Tibial artery (tissue), 4 donors: Measurements from ENCODE around the gene CARS2.

Source experiments
- DNase-seq, 2 donors: peaks; one replicate each; pipeline ENCODE4 v3.0.0-alpha.2; 2019
- H3K27ac ChIP-seq, 2 donors: fragments of 200-600 bp; sonication (generic) in 1 of 2; 1 replicate in 1 of 2; 2 replicates in 1 of 2; pipeline ENCODE4 v1.5.1; 2018 to 2019; ENCODE audit warnings: mild to moderate bottlenecking in 1 of 2
- H3K27me3 ChIP-seq, 2 donors: fragments of 200-600 bp; sonication (generic) in 1 of 2; one replicate each; pipeline versions ENCODE4 v1.5.1 to v1.6.0; 2016 to 2019
- H3K36me3 ChIP-seq, 3 donors: fragments of 200-600 bp; sonication (generic) in 2 of 3; one replicate each; pipeline ENCODE4 v1.5.1; 2016 to 2019; ENCODE audit warnings: mild to moderate bottlenecking in 2 of 3
- H3K4me1 ChIP-seq, 4 donors: fragments of 200-600 bp; sonication (generic) in 2 of 4; 1 replicate in 3 of 4; 2 replicates in 1 of 4; pipeline ENCODE4 v1.5.1; 2016 to 2019
- H3K4me3 ChIP-seq, 2 donors: fragments of 200-600 bp; sonication (generic) in 1 of 2; 1 replicate in 1 of 2; 2 replicates in 1 of 2; pipeline ENCODE4 v1.5.1; 2018 to 2019; ENCODE audit warnings: mild to moderate bottlenecking in 2 of 2
- H3K9me3 ChIP-seq, 3 donors: fragments of 200-600 bp; sonication (generic) in 1 of 3; one replicate each; pipeline ENCODE4 v1.5.1; 2016 to 2019
- intact Hi-C: fragments of 100-400 bp; cut with DNase I; formaldehyde crosslinking; loops from one replicate; pipeline ENCODE4 v1.15.0; 2023; ENCODE audit warnings: low total_unique reads
- TF ChIP-seq, protein P1 (sequence below), 2 experiments: fragments of 200-600 bp in 1 of 2; fragments of 450-650 bp in 1 of 2; IDR thresholded peaks; one replicate each; pipeline ENCODE4 v1.5.1; 2017 to 2019; ENCODE audit warnings: antibody characterized with exemption in 2 of 2, mild to moderate bottlenecking in 1 of 2, moderate library complexity in 1 of 2

The CARS2 gene

DNA sequence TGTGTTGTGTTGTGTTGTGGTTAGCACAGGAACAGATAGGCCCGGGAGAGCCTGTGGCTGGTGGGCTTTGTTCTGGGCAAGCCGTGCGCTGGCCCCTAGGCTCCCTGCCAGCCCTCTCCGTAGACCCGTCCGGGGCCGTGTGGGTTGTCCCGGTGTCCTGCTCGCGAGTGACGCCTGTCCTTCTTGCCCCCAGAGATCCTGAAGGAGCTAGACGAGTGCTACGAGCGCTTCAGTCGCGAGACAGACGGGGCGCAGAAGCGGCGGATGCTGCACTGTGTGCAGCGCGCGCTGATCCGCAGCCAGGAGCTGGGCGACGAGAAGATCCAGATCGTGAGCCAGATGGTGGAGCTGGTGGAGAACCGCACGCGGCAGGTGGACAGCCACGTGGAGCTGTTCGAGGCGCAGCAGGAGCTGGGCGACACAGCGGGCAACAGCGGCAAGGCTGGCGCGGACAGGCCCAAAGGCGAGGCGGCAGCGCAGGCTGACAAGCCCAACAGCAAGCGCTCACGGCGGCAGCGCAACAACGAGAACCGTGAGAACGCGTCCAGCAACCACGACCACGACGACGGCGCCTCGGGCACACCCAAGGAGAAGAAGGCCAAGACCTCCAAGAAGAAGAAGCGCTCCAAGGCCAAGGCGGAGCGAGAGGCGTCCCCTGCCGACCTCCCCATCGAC lies 13.3 kb upstream of the CARS2 start:
- intact Hi-C loops: loop anchor here (10.0 kb wide), 2 partner anchors 156 to 504 kb away; no protein-coding TSS in a partner anchor
- TF ChIP-seq, protein P1, sequence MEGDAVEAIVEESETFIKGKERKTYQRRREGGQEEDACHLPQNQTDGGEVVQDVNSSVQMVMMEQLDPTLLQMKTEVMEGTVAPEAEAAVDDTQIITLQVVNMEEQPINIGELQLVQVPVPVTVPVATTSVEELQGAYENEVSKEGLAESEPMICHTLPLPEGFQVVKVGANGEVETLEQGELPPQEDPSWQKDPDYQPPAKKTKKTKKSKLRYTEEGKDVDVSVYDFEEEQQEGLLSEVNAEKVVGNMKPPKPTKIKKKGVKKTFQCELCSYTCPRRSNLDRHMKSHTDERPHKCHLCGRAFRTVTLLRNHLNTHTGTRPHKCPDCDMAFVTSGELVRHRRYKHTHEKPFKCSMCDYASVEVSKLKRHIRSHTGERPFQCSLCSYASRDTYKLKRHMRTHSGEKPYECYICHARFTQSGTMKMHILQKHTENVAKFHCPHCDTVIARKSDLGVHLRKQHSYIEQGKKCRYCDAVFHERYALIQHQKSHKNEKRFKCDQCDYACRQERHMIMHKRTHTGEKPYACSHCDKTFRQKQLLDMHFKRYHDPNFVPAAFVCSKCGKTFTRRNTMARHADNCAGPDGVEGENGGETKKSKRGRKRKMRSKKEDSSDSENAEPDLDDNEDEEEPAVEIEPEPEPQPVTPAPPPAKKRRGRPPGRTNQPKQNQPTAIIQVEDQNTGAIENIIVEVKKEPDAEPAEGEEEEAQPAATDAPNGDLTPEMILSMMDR (IDR thresholded peaks at IDR 0.05): no peak
- Histone ChIP-seq H3K27me3 (no peaks in the 10 kb centered on the region), H3K27ac (no peak overlapping the region), H3K4me3 (no peak overlapping the region), H3K4me1 (peaks cover 0 to 24% (median 20%) of the 10 kb centered on the region in 4 donors), H3K36me3 (peaks cover 12 to 31% (median 27%) of the 10 kb centered on the region in 3 donors), H3K9me3 (no peaks in the 10 kb centered on the region)
- no peak for DNase-seq

GRCh38 chr13:110716247-110716515 lies 10.3 kb upstream of the CARS2 start:
- TF ChIP-seq, protein P1 (IDR thresholded peaks at IDR 0.05): no peak
- H3K27me3 ChIP-seq: no peaks in the 10 kb centered on the region
- H3K27ac ChIP-seq: peak overlapping the region; percentile 85 to 94
- H3K4me3 ChIP-seq: peak overlapping the region; percentile 65 to 96
- intact Hi-C loops: loop anchor here (10.0 kb wide), 2 partner anchors 159 to 501 kb away; no protein-coding TSS in a partner anchor
- no peaks in the 10 kb centered on the region for H3K9me3 ChIP-seq
- H3K4me1 ChIP-seq: peaks cover 0 to 30% (median 25%) of the 10 kb centered on the region in 4 donors
- peak; percentile 45 to 83 for DNase-seq
- H3K36me3 ChIP-seq: peaks cover 12 to 21% (median 20%) of the 10 kb centered on the region in 3 donors

- Histone ChIP-seq H3K4me1 (peaks cover 0 to 34% (median 27%) of the 10 kb centered on the region in 4 donors), H3K9me3 (no peaks in the 10 kb centered on the region), H3K27me3 (no peaks in the 10 kb centered on the region), H3K27ac (peak overlapping the region; percentile 99), H3K36me3 (peaks cover 12 to 15% (median 15%) of the 10 kb centered on the region in 3 donors), H3K4me3 (peak overlapping the region; percentile 92 to 98)
- TF ChIP-seq, protein P1 (IDR thresholded peaks at IDR 0.05): no peak
- peak; percentile 99 for DNase-seq
- intact Hi-C loops: loop anchor here (10.0 kb wide), 2 partner anchors 159 to 501 kb away; no protein-coding TSS in a partner anchor
Measured at GRCh38 chr13:110715395-110716246, 9.7 kb upstream of the CARS2 start.

GRCh38 chr13:110714797-110715394 lies 9.0 kb upstream of the CARS2 start:
- DNase-seq: peak; percentile 68 to 86
- Histone ChIP-seq H3K4me3 (peak overlapping the region; percentile 92 to 98), H3K27ac (peak overlapping the region; percentile 99), H3K9me3 (no peaks in the 10 kb centered on the region), H3K27me3 (no peaks in the 10 kb centered on the region), H3K36me3 (peaks cover 8 to 10% (median 10%) of the 10 kb centered on the region in 3 donors), H3K4me1 (peaks cover 0 to 34% (median 27%) of the 10 kb centered on the region in 4 donors)
- TF ChIP-seq, protein P1 (IDR thresholded peaks at IDR 0.05): no peak
- intact Hi-C loops: loop anchor here (10.0 kb wide), 2 partner anchors 160 to 500 kb away; no protein-coding TSS in a partner anchor

GRCh38 chr13:110713981-110714796 lies 8.3 kb upstream of the CARS2 start:
- peaks cover under 1 to 3% (median 3%) of the 10 kb centered on the region in 3 donors for H3K36me3 ChIP-seq
- H3K4me3 ChIP-seq: peak overlapping the region; percentile 92 to 98
- intact Hi-C loops: loop anchor here (10.0 kb wide), 2 partner anchors 161 to 499 kb away; no protein-coding TSS in a partner anchor
- peak; percentile 41 to 79 for DNase-seq
- H3K27me3 ChIP-seq: no peaks in the 10 kb centered on the region
- TF ChIP-seq, protein P1 (IDR thresholded peaks at IDR 0.05): no peak
- peak overlapping the region; percentile 99 for H3K27ac ChIP-seq
- no peaks in the 10 kb centered on the region for H3K9me3 ChIP-seq
- H3K4me1 ChIP-seq: peaks cover 0 to 34% (median 27%) of the 10 kb centered on the region in 4 donors
